ENCODE data around the gene CLEC5A.

GRCh38 chr7:141891336-141891735 lies 55.4 kb downstream of the CLEC5A start:
- TF ChIP-seq, protein P1, sequence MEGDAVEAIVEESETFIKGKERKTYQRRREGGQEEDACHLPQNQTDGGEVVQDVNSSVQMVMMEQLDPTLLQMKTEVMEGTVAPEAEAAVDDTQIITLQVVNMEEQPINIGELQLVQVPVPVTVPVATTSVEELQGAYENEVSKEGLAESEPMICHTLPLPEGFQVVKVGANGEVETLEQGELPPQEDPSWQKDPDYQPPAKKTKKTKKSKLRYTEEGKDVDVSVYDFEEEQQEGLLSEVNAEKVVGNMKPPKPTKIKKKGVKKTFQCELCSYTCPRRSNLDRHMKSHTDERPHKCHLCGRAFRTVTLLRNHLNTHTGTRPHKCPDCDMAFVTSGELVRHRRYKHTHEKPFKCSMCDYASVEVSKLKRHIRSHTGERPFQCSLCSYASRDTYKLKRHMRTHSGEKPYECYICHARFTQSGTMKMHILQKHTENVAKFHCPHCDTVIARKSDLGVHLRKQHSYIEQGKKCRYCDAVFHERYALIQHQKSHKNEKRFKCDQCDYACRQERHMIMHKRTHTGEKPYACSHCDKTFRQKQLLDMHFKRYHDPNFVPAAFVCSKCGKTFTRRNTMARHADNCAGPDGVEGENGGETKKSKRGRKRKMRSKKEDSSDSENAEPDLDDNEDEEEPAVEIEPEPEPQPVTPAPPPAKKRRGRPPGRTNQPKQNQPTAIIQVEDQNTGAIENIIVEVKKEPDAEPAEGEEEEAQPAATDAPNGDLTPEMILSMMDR (IDR thresholded peaks at IDR 0.05): no peak
- no peak for TF ChIP-seq ZFX (IDR thresholded peaks at IDR 0.05; ENCODE audit: borderline replicate concordance)

Measured in 22Rv1 (cell line).